ENCODE measurements around the gene SPEG.

The SPEG gene

GRCh38 chr2:219483451-219484342 is 49.1 kb downstream of the SPEG start:
- DNase-seq = no peak

DNA sequence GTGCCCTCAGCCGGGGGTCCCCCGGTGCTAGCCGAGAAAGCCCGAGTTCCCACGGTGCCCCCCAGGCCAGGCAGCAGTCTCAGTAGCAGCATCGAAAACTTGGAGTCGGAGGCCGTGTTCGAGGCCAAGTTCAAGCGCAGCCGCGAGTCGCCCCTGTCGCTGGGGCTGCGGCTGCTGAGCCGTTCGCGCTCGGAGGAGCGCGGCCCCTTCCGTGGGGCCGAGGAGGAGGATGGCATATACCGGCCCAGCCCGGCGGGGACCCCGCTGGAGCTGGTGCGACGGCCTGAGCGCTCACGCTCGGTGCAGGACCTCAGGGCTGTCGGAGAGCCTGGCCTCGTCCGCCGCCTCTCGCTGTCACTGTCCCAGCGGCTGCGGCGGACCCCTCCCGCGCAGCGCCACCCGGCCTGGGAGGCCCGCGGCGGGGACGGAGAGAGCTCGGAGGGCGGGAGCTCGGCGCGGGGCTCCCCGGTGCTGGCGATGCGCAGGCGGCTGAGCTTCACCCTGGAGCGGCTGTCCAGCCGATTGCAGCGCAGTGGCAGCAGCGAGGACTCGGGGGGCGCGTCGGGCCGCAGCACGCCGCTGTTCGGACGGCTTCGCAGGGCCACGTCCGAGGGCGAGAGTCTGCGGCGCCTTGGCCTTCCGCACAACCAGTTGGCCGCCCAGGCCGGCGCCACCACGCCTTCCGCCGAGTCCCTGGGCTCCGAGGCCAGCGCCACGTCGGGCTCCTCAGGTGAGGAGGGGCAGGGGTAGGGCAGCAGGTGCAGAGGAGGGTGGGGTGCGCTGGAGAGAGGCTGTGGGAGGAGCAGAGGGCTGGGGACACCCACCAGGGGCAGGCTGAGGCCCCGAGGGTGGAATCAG is 49.9 kb downstream of the SPEG start:
- DNase-seq = no peak

DNA sequence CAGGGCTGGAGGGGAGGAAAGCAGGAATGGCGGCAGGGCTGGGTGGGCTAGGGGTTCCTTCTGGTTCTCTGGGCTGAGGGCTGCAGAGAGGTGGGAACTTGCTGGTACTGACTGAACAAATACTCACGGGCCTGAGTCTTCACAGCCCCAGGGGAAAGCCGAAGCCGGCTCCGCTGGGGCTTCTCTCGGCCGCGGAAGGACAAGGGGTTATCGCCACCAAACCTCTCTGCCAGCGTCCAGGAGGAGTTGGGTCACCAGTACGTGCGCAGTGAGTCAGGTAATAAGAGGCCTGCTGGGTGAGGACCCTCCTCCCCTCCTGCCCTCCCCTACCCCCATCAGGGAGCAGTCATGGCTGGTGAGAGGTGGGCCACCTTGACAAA is 50.5 kb downstream of the SPEG start:
- DNase-seq = no peak

DNA sequence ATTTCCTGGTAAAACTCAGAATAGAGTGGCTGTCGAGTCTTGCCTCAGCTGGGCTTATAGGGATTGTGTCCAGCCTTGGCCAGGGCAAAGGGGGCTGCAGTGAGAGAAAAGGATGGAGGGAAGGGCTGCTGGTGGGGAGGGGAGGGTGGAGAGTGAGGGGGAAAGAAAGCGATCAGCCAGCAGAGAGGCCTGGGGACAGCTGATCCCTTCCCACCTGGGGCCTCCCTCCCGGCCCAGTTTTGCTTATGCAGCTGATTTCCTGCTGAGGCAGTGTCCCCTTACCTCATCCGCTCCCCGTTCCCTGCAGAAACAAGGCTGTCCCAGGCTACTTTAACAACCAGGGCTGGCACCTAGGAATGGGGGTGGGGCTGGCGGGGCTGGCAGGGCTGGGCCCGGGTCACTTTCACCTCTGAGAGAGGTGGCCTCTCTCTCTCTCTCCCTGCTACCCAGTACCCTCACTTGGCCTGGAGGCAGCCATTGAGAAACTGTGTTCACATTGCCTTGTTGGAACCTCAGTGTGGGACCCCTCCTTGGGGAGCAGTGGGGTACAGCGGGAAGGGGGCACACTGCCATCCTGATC is 51.8 kb downstream of the SPEG start:
- no peak for DNase-seq

- DNase-seq = no peak
Measured at GRCh38 chr2:219488149-219488843, 53.7 kb downstream of the SPEG start.

GRCh38 chr2:219488844-219489194 is 54.2 kb downstream of the SPEG start:
- no peak for DNase-seq

- DNase-seq = no peak
Measured at GRCh38 chr2:219489315-219489714, 54.7 kb downstream of the SPEG start.

- no peak for DNase-seq
Measured at GRCh38 chr2:219490186-219490585, 55.5 kb downstream of the SPEG start.

DNA sequence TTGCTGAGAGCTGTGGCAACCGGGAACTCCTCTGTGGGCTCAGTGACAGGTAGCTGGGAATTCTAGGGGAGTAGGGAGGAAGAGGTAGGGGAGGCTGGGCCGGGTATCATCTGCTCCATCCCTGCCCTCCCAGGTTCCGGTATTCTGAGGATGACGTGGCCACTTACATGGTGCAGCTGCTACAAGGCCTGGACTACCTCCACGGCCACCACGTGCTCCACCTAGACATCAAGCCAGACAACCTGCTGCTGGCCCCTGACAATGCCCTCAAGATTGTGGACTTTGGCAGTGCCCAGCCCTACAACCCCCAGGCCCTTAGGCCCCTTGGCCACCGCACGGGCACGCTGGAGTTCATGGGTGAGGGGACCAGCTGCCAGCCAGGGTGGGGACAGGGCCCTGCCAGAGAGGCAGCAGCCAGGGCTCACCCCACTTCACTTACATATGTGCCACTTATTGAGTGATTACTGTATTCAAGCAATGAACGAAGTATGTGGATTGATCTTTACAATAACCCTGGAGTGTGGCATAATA is 56.0 kb downstream of the SPEG start:
- no peak for DNase-seq

- DNase-seq = no peak
Measured at GRCh38 chr2:219491278-219491963, 56.8 kb downstream of the SPEG start.

- DNase-seq = no peak
Measured at GRCh38 chr2:219492575-219492974, 57.9 kb downstream of the SPEG start.

- no peak for DNase-seq
Measured at GRCh38 chr2:219493086-219493485, 58.4 kb downstream of the SPEG start.

GRCh38 chr2:219494952-219495530 is 60.4 kb downstream of the SPEG start:
- no peak for DNase-seq

- peak in 3 of 5 donors; percentile 20 to 53 (median 44) for DNase-seq
Measured at GRCh38 chr2:219495531-219496122, 61.0 kb downstream of the SPEG start.

DNA sequence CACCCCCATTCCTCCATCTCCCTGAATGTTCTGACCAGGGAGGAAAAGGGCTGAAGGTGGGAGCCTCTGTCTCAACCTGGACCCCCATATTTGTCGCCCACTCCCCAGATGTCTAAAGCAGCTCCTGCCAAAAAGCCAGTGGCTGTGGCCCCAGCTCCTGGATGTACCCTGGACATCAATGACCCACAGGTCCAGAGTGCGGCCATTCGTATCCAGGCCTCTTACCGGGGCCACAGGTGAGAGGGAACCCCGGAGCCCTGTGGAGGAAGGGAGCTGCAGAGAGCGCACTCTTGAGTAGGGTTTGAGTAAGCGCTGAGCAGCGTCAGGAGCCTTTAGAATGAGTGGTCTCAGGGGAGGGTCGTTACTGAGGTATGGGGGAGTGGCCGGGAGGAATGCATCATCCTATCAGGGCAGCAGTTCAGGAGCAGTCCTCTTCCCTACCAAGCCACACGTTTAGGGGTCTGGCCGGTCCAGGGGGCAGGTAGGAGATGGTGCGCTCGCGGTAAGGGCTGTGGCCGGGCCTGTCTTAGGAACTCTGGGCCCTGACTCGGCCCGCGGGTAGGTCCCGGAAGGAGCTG is 61.7 kb downstream of the SPEG start:
- no peak for DNase-seq

DNA sequence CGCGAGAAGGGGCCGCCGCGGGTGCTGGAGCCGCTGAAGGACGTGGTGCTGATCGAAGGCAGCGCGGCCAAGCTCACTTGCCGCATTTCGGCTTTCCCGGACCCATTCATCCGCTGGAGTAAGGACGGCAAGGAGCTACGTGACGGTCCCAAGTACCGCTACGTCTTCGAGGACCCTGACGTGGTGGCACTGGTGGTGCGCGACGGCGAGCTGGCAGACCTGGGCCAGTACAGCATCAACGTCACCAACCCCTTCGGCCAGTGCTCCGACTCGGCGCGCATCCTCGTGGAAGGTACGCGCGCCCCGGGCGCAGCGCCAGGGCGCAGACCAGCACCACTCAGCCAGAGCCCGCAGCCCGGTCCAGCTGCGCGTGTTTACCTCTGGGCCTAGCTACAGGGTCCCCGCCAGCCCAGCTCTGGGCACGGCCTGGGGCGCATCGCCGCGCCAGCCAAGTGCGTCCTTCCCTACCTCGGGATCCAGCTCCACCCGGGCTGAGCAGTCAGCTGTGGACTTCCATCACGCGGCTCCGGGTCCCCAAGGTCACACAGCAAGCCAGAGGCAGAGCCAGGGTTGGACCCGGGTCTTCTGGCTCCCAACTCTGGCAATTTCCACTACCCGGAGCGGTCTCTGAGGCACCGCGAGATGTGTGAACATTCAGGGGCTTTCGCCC is 62.3 kb downstream of the SPEG start:
- DNase-seq = peak in 1 of 5 donors; percentile 9

DNA sequence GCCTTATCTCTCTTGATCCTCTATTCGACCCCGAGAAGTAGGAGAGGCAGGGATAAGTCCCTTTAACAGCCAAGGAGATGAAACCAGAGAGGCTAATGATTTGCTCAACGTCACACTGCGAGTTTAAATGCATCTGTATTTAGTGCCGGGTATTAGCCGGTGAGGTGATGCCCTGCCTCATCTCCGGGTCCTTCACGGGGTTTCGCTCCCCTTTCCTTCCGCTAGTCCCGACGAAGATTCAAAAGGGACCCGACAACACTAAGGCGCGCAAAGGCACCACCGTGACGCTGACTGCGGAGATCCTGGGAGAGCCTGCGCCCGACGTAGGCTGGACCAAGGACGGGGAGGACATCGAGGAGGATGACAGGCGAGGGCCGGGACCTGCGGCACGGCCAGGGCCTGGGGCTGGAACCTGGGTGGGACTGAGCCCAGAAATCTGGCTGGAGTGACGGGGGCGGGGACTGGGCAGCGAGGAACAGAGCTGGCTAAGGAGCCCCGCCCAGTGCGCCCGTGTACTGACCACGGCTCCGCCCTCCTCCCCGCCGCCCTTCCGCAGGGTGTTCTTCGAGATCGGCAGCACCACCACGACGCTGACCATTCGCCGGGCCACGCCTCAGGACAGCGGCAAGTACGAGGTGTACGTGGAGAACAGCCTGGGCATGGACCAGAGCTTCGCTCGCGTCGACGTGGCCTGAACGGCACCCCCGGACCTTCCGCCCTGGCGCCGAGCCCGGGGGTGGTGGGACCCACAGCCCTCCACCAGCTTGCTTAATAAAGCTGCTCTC is 63.0 kb downstream of the SPEG start:
- DNase-seq = peak in 3 of 5 donors; percentile 22 to 35 (median 30)

DNA sequence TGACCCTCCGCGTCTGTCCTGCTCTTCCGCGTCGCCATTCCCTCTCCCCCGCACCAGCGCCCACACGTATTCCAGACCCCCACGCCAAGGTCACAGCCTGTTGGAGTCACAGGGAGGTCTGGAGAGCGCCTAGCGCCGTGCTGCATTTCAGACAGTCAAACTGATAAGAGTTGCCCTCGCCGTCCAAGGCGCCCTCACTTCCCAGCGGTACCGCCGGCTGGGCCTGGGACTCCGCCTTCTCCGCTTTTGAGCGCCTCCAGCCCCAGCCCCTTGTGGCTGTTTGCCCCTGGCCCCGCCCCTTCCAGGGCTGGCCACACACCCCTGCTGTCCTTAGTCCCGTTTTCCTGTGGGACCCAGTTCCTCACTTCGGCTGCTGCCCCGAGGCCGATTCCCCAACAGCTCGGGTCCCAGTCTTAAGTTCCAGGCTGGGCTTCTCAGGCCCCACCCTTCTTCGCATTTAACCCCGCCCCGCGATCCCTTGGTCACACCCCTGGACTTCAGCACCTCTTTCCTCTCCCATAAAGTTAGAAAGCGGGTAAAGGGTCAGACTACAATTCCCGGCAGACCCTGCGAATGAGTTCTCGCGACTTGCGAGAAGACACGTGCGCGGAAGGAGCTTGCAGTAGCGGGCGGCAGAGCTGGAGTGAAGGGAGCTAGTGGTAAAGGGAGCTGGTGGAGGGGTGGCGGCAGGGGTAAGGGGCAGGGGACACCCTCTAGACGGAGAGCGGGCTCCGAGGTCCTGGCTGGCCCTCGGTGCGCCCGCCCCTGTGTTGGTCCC is 63.8 kb downstream of the SPEG start, which contains the start of gene GMPPA:
TSS of gene GMPPA (plus strand) at position 612 of the 778 bp plus-strand sequence. CDS start 1,085 bp downstream, outside the sequence.
- DNase-seq = peak; percentile 79 to 97 (median 86)

DNA sequence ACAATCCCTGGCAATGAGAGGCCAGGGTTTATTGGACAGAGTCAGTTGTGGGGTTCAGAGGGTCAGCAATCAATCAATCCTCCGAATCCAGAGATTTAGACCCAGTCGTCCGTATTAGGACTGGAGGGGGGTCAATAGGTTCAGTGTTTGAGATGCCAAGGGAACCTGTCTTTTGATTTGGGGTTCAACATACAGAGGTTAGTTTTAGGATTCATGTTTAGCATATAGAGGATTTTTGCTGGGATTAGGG is 64.3 kb downstream of the SPEG start:
- no peak for DNase-seq

All from T-helper 1 cell (primary cell).